ENCODE data around the gene KCNJ4.

The KCNJ4 gene

GRCh38 chr22:38420734-38421133 lies 34.3 kb downstream of the KCNJ4 start:
- no peak for DNase-seq
- no peak overlapping the region for H3K27ac ChIP-seq
- intact Hi-C loops (cut with DNase I; ENCODE audit: low total_unique reads), result no loop called here
- H3K4me1 ChIP-seq, result no peaks in the 10 kb centered on the region
- no peak for TF ChIP-seq CTCF (IDR thresholded peaks at IDR 0.05)
- H3K27me3 ChIP-seq, result peaks cover 0 to 11% of the 10 kb centered on the region in 2 donors
- no peaks in the 10 kb centered on the region for H3K36me3 ChIP-seq
- H3K4me3 ChIP-seq, result no peak overlapping the region
- H3K9me3 ChIP-seq, result no peaks in the 10 kb centered on the region

GRCh38 chr22:38419858-38420160 lies 35.2 kb downstream of the KCNJ4 start:
- peaks cover 0 to 11% of the 10 kb centered on the region in 2 donors for H3K27me3 ChIP-seq
- no peak for TF ChIP-seq CTCF (IDR thresholded peaks at IDR 0.05)
- intact Hi-C loops (cut with DNase I; ENCODE audit: low total_unique reads), result no loop called here
- DNase-seq, result no peak
- no peak overlapping the region for H3K4me3 ChIP-seq
- H3K4me1 ChIP-seq, result no peaks in the 10 kb centered on the region
- no peak overlapping the region for H3K27ac ChIP-seq
- no peaks in the 10 kb centered on the region for H3K9me3 ChIP-seq
- no peaks in the 10 kb centered on the region for H3K36me3 ChIP-seq

GRCh38 chr22:38419121-38419857 lies 35.7 kb downstream of the KCNJ4 start:
- H3K9me3 ChIP-seq, result no peaks in the 10 kb centered on the region
- H3K4me1 ChIP-seq, result no peaks in the 10 kb centered on the region
- H3K27me3 ChIP-seq, result peaks cover 0 to 11% of the 10 kb centered on the region in 2 donors
- no peak for DNase-seq
- H3K27ac ChIP-seq, result no peak overlapping the region
- intact Hi-C loops (cut with DNase I; ENCODE audit: low total_unique reads), result no loop called here
- no peaks in the 10 kb centered on the region for H3K36me3 ChIP-seq
- TF ChIP-seq CTCF (IDR thresholded peaks at IDR 0.05), result no peak
- no peak overlapping the region for H3K4me3 ChIP-seq

- no peak for DNase-seq
- H3K4me3 ChIP-seq, result no peak overlapping the region
- no peaks in the 10 kb centered on the region for H3K36me3 ChIP-seq
- no peaks in the 10 kb centered on the region for H3K4me1 ChIP-seq
- H3K27ac ChIP-seq, result no peak overlapping the region
- no peaks in the 10 kb centered on the region for H3K9me3 ChIP-seq
- H3K27me3 ChIP-seq, result peaks cover 0 to 10% of the 10 kb centered on the region in 2 donors
- intact Hi-C loops (cut with DNase I; ENCODE audit: low total_unique reads), result no loop called here
- no peak for TF ChIP-seq CTCF (IDR thresholded peaks at IDR 0.05)
Measured at GRCh38 chr22:38418589-38418988, 36.4 kb downstream of the KCNJ4 start.

- Histone ChIP-seq H3K27me3 (peaks cover 0 to 8% of the 10 kb centered on the region in 2 donors), H3K4me1 (peaks cover 0 to 10% (median 9%) of the 10 kb centered on the region in 4 donors), H3K9me3 (no peaks in the 10 kb centered on the region), H3K4me3 (no peak overlapping the region), H3K27ac (no peak overlapping the region), H3K36me3 (no peaks in the 10 kb centered on the region)
- intact Hi-C loops (cut with DNase I; ENCODE audit: low total_unique reads), result no loop called here
- no peak for TF ChIP-seq CTCF (IDR thresholded peaks at IDR 0.05)
- DNase-seq, result peak in 1 of 2 donors; percentile 53
Measured at GRCh38 chr22:38417252-38418060, 37.5 kb downstream of the KCNJ4 start.
